Fibroblast of skin of right quadriceps (primary cell): ENCODE data around the gene CDIPT.

Source experiments
- DNase-seq: peaks from one replicate; pipeline ENCODE4 v3.0.0-alpha.2; 2013

Gene CDIPT

GRCh38 chr16:29824589-29825144 is 38.4 kb downstream of the CDIPT start:
- DNase-seq: peak; percentile 79

DNA sequence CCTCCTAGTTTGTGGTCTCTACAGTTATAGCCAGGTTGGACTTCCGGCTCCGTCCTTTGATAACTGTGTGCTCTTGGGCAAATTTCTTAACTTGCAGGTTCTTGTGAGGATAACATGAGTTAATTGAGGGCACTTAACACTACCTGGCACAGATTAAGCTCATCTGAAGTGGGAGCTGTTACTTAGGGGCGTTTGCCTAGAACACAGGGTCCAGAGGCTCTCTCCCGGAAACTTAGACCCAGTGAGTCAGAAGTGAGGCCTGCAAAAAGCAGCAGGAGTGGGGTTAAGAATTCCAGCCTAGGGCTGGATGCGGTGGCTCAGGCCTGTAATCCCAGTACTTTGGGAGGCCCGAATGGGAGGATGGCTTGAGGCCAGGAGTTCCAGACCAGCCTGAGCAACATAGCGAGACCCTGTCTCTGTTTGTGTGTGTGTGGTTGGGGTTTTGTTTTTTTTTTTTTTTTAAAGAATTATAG is 41.3 kb downstream of the CDIPT start:
- DNase-seq: peak; percentile 82

DNA sequence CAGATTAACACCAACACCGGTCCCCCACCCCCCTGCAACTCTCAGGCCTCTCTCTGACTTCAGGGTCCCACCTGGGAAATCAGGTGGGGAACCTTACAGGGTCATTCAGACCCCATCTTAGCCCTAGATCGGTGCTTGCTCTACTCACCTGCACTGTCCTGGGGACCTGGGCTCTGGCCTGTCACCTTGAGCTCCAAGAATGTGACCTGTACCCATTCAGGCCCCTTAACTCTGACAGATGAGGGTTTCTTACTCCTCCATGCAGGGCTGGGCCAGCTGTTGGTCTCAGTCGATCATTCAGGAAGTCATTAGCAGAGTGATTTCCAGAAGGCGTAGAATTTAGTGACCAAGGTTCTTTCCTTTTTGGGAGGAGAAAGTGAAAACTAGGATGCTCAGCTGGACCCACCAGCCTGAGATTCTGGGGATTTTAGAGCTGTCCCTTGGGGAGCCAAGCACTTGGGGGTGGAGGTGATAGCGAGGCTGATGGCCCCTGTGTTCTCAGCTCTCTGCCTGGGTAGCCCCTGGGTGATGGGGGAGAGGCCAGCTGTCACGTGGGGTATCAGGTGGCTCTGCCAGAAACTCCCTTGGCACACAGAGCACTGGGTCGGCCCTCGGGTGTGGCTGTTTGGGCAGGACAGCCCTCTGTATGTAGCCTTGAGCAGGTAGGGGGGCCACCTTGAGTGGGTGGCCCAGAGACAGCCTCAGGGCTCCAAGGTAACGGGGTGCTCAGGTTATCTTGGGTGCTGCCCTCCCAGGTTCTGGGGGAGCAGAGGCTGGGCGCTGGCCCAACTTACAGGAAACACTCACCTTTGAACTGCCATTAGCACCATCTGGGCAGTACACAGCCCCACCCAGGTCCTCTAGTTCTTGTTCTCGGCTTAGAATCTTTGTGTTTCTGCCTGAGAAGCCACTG is 42.0 kb downstream of the CDIPT start:
- DNase-seq: no peak

- DNase-seq: peak; percentile 69
Measured at GRCh38 chr16:29820271-29820701, 42.7 kb downstream of the CDIPT start, which contains the start of gene MVP. Gene MVP, plus strand, starts transcription at chr16:29820462. Its CDS starts 10,088 bp downstream, at chr16:29830550.

- DNase-seq: no peak
Measured at GRCh38 chr16:29819506-29819905, 43.5 kb downstream of the CDIPT start.

DNA sequence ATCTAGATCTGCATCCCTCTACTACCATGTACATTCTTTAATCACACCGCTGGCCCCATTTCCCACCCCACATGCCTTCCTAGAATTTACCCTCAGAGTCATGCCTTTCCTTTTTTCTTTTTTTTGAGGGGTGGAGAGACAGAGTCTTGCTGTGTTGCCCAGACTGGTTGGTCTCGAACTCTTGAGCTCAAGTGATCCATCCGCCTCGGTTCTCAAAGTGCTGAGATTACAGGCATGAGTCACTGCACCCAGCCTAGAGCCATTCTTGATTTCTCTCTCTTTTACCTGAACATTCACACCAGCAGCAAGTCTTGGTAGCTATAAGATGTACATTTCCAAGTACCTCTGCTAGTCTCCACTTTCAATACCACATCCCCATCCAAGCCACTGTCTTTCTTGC is 44.9 kb downstream of the CDIPT start:
- DNase-seq: no peak

GRCh38 chr16:29816694-29817441 is 46.2 kb downstream of the CDIPT start:
- peak; percentile 42 for DNase-seq

DNA sequence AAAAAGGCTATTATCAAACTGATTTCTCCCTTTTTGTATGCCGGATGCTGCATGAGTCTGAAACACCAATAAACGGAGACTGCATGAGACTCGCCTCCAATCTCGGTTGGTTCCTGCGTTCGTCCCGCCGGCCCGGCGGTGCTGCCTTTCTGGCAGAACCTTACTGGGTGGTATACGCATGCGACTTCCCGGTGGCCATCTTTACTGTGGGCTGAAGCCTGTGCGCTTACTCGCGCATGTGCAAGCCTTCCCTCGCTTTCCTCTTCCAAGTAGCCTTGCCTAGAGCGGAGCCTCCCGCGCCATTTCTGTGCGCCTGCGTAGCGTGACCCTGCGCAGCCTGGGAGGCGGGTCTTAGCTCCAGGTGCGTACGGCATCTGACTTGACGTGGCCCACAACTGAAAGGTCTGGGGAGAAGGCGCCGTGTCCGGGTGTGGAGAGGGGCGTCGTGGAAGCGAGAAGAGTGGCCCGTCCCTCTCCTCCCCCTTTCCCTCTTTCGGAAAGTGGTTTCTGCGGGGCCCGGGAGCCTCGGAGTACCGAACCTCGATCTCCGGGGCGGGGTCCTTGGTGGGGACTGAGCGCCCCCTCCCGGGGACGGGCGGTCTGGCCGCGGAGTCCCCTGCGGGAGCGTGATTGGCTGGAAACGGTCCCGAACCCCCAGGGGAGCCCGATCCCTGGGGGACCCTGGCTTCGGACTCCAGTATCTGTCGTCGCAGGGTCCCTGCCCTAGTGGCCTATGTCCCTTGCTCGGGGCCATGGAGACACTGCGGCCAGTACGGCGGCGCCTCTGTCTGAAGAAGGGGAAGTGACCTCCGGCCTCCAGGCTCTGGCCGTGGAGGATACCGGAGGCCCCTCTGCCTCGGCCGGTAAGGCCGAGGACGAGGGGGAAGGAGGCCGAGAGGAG is 47.0 kb downstream of the CDIPT start, which contains the start of gene PAGR1:
PAGR1 (plus strand) TSS at position 360 of the 901 bp plus-strand sequence; CDS start at position 734, 374 bp downstream.
- peak; percentile 99 for DNase-seq

- DNase-seq: no peak
Measured at GRCh38 chr16:29815032-29815721, 47.8 kb downstream of the CDIPT start.

- no peak for DNase-seq
Measured at GRCh38 chr16:29814592-29814991, 48.4 kb downstream of the CDIPT start.

DNA sequence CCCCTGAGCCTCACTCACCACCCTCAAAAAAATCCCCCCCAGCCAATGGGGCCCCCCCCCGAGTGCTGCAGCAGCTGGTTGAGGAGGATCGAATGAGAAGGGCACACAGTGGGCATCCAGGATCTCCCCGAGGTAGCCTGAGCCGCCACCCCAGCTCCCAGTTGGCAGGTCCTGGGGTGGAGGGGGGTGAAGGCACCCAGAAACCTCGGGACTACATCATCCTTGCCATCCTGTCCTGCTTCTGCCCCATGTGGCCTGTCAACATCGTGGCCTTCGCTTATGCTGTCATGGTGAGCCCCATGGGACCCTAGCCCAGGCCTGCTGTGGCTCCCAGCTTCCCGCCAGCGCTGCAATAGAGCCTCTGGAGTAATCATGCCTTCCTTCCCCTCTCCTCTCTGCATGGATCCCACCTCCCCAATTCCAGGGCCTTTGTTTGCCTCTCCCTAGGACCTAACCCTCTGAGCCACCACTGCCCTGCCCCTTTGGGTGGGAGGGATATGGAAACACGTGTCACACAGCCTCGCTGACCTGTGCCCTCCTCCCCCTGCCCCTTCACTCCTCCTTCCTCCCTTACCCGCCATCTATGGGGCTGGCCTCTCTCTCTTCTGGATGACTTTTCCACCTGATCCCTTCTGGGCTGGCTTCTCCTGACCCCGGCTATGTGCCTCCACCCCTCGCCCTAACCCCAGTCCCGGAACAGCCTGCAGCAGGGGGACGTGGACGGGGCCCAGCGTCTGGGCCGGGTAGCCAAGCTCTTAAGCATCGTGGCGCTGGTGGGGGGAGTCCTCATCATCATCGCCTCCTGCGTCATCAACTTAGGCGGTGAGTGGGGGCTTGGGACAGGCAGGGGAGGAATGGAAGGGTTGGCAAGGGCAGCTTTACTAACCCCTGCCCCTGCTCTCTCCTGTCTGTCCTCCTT is 49.1 kb downstream of the CDIPT start:
- DNase-seq: no peak

- no peak for DNase-seq
Measured at GRCh38 chr16:29812754-29813643, 50.0 kb downstream of the CDIPT start.

DNA sequence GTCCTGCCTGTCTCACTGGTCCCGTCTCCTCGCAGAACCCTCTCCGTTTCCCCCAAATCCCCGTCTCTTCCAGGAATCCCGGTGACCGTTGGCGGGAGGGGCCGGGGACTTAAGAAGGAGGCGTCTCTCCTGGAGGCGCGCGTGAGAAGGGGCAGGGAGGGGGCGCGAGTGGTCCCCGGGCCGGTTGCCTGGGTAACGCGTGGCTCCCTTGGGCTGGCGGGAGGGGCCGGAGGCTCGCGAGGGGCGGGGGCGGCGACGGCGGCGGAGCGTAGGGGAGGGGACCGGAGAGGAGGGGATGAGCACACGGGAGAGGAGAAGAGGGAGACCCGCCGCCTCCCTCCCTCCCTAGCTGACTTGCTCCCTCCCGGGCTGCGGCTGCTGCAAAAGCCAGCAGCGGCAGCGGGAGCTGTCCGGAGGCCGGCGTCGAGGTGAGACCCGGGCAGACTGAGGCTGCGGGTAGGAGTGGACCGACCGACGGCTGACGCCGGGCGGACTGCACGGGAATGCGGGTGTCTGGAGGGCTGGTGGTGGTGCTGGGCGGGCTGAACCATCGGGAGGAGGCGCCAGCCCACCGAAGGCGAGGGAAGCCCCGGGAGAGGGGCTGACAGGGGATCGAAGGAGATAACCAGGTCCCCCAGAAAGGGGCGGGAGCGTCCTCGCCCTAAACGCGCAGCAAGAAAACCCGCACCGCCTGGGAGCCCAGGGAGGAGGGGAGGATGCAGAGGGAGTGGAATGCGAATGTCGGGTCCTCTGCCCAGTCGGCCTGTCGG is 50.9 kb downstream of the CDIPT start, which contains the start of gene PRRT2:
PRRT2 (plus strand) TSS at position 298 of the 770 bp plus-strand sequence. CDS start 862 bp downstream, outside the sequence.
- DNase-seq: peak; percentile 63

- peak; percentile 96 for DNase-seq
Measured at GRCh38 chr16:29811170-29811895, 51.7 kb downstream of the CDIPT start.

- DNase-seq: no peak
Measured at GRCh38 chr16:29810699-29811169, 52.3 kb downstream of the CDIPT start.

DNA sequence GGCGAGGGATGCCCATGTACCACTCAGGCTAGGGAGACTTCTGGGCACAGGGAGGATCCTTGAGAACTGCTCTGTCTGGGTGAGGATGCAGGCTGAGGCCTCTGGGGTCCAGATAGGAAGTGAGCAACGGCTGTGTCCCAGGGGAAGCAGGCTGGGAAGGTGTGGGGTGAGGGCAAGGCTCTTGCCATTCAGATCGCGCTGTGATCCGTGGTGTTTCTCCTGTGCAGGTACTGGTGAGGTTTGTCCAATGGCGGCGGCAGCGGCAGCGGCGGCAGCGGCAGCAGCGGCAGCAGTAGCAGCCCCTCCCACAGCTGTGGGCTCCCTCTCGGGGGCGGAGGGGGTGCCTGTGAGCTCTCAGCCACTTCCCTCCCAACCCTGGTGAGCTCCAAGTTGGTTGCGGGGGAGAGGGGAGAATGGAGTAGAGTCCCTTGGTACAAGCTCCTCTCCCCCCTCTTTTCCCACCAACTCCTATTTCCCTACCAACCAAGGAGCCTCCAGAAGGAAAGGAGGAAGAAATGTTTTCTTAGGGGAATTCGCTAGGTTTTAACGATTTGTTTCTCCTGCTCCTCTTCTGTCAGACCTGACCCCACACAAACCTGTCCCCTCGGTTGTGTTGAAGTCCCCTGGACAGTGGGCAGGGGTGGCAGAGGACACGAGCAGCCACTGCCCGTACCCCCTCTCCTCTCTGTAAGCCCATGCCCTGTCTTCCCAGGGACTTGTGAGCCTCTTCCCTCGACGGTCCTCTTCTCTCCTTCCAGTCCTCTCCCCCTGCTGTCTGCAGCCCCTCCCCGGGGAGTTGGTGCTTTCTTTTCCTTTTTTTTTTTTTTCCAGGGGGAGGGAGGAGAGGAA is 53.0 kb downstream of the CDIPT start:
- no peak for DNase-seq
